NK-92 (cell line): Measurements from ENCODE around the gene PPP1R9A.

Experiments
- DNase-seq: peaks from one replicate; lab custom pipeline; 2025; ENCODE audit not compliant: unreplicated experiment; lab: John Stamatoyannopoulos, UW

The PPP1R9A gene

DNA sequence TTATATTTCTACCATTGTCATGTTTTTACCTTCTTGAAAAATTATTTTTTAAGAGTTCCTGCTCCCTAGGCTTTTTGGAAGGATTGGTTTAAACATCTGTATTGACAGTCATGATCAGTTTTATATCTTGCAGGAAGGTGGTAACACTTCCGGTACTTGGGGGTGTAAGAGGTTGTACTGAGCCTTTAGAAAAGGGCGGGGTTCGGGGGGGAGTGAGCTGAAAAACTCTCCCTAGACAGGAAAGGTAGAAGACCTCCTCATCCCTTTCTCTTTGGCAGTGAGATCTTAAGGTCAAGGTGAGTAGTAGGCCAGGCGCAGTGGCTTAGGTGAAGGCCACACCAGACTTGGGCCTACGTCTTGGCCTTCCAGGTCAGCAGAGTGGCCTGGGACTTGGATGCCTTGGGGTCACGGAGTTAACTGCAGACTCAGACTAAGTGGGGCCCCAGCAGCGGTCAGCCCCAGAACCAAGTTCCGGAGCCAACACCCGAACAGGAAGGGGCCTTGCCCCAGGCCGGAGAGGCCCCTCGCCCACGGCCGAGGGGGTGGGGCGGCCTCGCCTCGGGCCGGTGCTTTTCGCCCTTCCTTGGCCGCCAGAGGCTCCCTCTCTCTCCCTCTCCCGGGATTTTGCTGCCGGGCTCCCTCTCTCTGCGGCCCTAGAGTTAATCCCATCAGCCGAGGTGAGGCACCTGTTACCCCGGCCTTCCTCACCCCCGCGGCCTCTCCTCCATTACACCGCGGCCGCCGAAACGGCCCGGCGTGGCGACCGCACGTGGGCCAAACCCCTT is at the start of gene PPP1R9A:
PPP1R9A (plus strand) TSS at position 569 of the 785 bp plus-strand sequence. CDS start 2,520 bp downstream, outside the sequence.
- DNase-seq, result no peak

DNA sequence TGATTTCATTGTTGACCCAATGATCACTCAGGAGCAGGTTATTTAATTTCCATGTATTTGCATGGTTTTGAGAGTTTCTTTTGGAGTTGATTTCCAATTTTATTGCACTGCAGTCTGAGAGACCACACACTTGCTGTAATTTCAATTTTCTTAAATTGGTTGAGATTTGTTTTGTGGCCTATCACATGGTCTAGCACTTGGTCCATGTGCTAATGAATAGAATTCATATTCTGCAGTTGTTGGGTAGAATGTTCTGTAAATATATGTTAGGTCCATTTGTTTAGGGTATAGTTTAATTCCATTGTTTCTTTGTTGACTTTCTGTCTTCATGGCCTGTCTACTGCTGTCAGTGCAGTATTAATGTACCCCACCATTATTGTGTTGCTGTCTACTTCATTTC is 36.3 kb upstream of the PPP1R9A start:
- no peak for DNase-seq

DNA sequence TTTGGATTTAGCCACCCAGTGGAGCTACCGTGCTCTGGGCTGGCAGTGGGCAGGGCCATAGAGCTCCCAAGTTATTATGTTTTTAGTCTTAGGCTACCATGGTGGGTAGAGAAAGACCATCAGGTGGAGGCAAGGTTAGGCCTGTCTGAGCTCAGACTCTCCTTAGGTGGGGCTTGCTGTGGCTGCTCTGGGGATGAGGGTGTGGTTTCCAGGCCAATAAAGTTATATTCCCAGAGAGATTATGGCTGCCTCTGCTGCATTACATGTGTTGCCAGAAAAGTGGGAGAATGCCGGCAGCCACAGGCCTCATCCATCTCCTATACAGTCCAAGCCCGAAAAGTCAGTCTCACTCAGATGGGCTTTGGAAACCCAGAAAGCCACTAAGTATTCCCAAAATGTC is 34.2 kb upstream of the PPP1R9A start:
- DNase-seq, result no peak

DNA sequence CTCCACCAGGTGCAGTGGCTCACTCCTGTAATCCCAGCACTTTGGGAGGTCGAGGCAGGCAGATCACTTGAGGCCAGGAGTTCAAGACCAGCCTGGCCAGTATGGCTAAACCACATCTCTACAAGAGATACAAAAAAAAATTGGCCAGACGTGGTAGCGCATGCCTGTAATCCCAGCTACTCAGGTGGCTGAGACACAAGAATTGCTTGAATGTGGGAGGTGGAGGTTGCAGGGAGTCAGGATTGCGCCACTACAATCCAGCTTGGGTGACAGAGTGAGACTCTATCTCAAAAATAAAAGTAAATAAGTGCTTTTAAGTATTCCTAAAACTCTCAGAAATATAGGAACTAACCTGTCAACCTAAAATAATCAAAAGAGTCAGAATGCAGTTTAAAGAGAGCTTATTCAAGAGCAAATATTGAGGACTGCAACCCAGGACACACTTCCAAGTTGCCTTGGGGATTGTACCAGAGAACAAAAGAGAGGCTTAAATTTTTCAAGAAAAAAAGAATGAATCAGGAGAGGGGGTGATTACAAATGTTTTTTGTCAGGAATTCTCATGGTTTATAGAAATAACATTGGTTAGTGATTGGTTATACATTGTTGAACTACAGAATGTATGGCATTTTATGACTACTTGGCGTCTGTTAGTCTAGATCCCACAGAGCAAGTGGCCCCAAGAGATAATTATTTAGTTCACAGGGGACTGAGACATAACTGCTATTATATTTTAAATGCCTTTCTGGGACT is 33.2 kb upstream of the PPP1R9A start:
- DNase-seq, result no peak

DNA sequence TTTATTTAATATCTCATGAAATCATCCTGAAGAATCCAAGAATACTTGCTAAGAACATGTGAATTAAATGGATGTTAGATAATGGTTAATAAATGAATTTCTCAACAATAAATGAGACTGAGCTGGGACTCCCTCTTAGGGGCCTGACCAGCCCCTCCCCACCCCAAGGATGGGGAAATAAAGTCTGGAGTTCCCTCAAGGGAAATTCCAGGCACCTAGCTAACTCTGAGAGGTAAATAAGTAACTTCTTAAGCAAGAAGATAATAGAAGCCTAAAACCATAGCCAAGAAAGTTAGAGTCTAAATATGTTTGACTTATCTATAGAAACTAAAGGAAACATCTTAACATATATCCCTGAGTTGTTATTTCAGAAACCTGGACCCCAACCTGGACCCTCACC is 32.2 kb upstream of the PPP1R9A start:
- DNase-seq, result no peak

DNA sequence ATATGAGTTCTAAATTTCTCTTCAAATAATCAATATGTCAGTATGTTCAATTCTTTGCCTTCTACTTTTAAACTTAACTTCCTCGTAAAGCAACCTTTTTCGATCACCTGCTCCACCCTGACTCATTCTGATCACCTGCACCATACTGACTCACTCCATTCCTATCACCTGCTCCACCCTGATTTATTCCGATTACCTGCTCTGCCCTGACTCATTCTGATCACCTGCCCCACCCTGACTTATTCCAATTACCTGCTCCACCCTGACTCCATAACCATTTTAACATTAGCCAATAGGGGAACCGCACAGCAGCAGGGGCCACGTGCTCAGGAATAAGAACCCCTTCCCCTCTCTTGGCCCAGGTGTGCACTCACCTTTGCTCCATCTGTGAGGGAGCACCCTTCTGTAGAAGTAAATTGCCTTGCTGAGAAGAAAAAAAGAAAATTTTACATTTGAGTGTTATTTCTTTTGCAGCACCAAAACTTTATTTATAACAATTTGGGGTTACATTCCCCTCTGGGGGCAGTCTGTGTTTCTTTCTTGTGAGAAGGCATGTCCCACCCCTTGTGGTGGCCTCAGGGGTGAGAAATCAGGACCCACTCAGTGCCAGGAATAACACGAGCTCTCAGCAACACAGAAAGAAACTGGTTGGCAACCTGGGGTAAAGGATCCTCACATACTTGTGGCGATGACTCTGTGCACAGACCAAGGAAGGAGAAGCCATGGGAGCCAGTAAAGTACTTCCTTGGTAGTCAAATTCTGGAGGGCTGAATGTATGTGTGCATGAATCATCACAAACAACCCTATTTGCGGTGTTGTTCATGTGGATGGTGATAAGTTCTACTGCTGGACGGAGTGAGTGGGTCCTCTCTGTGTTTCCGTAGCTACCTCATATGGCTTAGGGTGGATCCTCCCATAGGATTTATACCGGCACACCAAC is 29.4 kb upstream of the PPP1R9A start:
- no peak for DNase-seq

DNA sequence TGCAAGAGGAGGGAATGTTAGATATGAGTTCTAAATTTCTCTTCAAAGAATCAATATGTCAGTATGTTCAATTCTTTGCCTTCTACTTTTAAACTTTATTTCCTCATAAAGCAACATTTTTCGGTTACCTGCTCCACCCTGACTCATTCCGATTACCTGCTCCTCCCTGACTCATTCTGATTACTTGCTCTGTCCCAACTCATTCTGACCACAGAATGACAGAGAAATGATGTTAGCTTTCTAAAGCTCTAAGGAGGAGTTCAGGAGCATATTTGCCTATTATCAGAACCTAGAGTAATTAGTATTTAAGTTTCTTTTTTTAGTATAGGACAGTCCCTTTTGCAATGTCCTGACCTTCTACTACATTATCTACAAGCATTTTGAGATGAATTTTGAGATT is 24.5 kb upstream of the PPP1R9A start:
- DNase-seq, result no peak

DNA sequence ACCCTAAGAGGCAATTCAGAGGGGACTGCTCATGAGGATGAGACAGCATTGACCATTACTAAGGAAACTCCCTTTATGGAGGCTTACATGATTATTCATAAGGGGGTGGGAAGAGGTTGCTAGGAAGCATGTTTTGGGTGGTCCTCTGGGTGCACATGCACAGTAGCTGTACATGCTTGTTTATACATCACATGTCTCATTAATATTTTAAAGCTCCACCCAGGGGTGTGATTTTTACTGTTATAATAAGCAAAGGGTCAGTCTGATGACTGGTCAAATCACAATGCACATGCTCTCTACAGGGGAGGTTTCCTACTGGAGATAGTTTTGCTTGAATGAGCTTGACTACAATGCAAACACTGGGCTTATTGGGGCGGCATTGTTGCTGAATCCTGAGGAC is 23.8 kb upstream of the PPP1R9A start:
- no peak for DNase-seq

DNA sequence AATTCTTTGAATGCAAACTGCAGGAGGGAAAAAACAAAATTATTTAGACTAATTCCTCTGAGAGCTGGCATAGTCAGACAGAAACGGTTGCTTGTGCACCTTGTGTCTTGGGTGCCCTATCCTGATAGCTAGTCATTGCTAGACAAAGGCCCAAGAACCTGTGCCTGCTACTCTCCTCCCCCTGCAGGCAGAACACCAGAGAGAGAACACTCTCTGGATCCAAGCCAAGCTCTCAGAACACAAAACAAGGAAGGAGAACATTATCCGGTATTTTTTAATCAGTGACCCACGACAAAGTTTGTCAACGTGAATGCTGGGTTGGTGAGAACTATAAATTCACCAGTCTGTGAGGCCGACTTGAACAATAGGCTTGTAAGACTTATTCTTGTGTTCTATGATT is 18.8 kb upstream of the PPP1R9A start:
- DNase-seq, result no peak

DNA sequence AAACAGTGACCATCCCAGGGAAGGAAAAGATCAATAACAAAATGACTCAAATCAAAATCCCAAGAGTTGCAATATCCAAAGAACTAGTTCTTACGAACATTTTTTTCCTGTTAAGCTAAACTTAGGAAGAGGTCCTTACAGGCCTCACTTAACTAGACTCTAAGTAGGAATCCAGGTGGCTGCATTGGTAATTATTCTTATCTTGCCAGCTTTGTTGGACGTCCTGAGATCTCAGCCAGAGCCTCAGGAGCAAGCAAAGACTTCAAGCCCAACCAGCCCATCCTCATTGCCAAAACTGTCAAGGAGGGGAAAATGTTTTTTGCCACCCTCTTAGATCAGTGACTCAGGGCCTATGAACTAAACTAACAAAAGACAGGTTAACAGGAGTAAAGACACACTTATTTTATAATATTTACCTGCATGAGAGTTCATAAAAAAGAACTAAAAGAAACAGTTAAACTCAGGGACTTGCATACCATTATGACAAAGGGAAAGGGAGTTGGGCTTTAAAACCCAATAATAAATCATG is 18.3 kb upstream of the PPP1R9A start:
- no peak for DNase-seq

DNA sequence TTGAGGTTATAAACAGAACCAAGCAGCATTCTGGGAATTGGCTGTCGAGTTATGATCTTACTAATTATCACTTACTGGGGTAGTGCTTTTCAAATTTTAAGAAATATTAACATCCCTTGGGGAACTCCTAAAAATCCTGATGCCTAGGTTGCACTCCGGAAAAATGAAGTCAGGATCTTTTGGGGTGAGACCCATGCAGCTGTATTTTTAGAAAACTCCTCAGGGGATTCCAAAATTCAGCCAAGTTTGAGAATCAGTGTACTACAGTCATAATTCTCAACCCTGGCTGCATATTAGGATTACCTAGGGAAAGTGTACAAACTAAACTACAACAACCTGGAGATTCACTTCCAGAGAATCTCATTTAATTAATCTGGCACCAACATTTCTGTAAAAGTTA is 17.2 kb upstream of the PPP1R9A start:
- no peak for DNase-seq

DNA sequence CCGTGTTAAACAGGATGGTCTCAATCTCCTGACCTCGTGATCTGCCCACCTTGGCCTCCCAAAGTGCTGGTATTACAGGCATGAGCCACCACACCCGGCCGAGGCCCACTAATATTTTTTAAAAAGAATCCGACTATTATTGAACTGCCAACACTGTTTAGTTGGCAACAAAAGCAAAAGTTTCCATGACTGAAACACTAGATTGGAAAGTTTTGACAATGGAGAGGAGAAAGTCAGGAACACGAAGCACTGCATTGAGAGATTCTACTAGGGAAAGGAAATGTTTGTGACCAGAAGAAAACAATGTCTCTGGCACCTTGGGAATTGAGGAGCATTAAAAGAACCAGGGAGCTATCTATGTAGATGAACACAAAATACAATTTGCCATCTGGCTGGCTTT is 13.7 kb upstream of the PPP1R9A start:
- DNase-seq, result no peak

DNA sequence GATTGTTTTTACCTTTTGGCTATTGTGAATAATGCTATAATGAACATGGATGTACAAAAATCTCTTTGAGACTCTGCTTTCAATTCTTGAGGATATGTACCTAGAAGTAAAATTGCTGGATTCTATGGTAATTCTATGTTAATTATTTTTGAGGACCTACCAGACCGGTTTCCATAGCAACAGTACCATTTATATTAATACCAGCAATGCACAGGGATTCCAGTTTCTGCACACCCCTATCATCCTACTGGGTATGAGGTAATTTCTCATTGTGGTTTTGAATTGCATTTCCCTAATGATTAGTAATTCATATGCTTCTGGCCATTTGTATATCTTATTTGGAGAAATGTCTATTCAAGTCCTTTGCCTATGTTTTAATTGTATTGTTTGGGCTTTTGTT is 9.9 kb upstream of the PPP1R9A start:
- DNase-seq, result no peak

DNA sequence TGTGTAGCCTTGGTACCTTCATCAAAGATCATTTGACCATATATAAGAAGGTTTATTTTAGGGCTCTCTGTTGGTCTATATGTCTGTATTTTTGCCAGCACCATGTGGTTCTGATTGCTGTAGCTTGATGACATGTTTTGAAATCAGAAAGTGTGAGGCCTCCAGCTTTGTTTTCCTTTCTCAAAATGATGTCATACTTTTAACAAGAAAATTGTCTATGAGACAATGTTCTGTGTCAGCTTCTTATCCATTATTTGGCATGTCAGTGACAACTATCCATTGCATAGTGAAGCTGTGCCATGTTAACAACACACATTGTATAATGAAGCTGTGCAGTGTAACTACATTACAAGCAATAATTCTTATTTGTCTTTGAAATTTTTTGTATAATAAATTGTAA is 9.1 kb upstream of the PPP1R9A start:
- DNase-seq, result no peak

DNA sequence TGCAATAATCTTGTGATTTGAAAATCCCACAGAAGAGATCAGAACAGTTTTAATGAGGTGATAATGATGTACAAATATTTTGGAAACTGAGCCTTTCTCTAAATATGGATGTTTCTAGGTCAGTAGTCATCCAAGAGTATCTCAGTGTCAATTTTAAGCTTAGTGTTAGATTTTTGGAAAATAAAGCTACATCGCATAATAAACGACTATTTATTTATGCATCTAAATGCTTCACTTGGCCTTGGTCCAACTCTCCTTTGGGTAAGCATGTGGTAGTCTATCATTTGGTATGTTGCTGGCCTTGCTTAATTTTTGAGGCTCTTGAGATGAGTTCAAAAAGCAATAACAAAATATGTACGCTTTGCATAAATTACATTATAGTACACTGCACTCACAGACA is 5.4 kb upstream of the PPP1R9A start:
- no peak for DNase-seq

DNA sequence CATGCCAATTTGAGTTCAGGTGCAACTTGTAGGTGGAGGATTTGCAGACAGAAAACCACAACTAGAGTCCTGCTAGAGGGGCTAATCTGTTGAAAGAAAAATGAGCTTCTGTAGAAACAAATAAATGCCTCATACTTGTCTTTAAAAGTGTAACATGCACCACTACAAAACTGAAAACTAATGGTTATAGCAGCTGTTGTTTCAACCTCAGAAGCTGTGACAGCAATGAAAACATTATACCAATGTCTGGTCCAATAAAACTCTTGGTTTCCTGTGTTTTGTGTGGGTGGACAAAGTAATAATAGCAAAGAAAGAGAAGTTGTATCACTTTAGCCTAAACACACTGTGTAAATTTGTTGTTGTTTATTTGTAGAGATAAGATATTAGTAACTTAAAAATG is 3.4 kb upstream of the PPP1R9A start:
- no peak for DNase-seq

DNA sequence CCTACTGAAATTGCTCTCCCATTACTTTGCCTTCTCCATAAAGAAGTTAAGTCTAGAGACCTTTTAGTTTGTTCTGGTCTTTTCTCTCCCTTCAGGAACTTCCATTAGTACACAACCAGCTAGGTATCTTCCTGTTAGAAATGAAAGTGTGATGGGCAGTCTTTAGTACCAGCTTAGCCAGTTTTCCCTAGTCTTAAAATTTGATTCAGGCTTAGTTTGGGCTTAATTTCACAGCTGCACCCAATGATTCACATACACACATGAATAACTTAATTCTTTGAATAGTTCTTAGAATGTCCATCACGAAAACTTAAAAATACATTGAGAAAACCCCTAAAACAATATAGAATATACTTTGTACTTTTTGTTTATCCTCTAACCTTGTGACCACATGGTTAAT is 2.4 kb upstream of the PPP1R9A start:
- DNase-seq, result no peak

DNA sequence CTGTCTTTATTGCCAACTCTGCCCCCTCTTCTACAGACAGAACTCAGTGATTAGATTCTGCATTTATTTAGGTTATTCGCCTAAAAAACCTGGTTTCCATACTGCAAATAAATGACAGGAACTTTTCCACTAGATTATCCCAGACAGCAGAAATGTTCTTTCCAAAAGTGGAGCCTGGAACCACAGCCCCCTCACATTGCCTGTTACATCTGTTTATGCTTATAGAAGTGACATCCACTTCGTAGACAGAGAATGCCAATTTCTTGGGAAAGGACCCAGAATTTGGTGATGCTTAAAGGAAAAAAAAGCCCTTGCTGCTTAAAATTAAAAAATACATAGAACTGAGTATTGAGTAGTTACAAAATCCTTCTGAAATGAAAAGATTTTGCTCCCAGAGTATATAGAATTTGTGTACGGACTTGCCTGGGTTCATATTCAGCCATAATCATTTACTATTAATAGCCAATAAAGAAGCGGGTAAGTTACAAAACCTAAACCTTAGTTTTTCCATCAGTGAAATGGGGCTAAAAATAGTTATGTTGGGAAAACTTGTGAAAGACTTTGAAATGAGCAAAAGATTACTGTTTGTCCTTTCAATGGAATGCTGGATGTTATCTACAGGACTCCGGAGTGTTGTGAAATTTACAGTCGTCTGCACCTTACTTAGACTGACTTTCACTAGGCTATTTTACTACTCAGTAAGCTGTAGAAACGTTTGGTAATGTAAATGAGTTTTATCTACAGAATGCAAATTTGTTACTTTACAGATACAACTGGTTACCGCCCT is 1.1 kb upstream of the PPP1R9A start:
- DNase-seq, result no peak

DNA sequence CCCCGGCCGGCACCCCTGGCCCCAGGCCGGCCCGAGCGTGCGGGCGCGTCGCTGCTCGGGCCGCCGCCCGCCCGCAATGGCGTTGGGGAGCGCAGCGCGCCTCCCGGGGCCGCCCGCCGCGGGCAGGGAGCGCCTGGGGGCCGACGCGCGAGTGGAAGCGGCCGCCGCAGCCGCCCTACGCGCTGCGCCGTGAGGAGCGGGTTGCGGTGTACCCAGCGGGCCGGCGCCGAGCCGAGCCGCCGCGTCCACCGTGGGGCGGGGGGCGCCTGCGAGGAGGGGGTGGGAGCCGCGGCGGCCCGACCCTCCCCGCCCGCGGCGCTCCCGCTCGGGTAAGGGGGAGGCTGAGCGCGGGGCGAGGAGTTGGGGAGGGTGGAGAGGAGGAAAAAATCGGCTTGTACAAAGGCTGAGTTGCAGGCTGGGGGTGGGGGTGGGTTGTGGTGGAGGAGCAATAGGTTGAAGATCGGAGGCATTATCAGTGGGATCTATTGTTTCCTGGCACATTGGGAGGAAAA is 473 bp downstream of the PPP1R9A start:
- no peak for DNase-seq
